HUES64 (cell line): ENCODE data around the gene ITSN1.

Experiments
- H3K27ac ChIP-seq: 2 replicates; pipeline ENCODE4 v1.7.0; 2013; ENCODE audit warnings: low read depth, low read length, inconsistent platforms
- H3K27me3 ChIP-seq: 2 replicates; pipeline ENCODE4 v1.6.1; 2013; ENCODE audit warnings: mild to moderate bottlenecking, low read length; ENCODE audit not compliant: insufficient read depth
- H3K36me3 ChIP-seq: 2 replicates; pipeline ENCODE4 v1.6.1; 2013; ENCODE audit warnings: mild to moderate bottlenecking, low read length; ENCODE audit not compliant: insufficient read depth
- H3K4me1 ChIP-seq: 2 replicates; pipeline ENCODE4 v1.6.1; 2013; ENCODE audit warnings: mild to moderate bottlenecking, low read length, moderate library complexity; ENCODE audit not compliant: insufficient read depth
- H3K4me3 ChIP-seq: 2 replicates; pipeline ENCODE4 v1.5.1; 2013; ENCODE audit warnings: mild to moderate bottlenecking, low read length, moderate library complexity
- H3K9ac ChIP-seq: 2 replicates; pipeline ENCODE4 v1.6.1; 2013; ENCODE audit warnings: mild to moderate bottlenecking, low read depth, low read length
- H3K9me3 ChIP-seq: 2 replicates; pipeline ENCODE4 v1.6.1; 2013; ENCODE audit warnings: low read depth, low read length; ENCODE audit not compliant: insufficient read depth
- WGBS: fragments of 150-250, 120-280 bp; methylation state at CpG from one replicate; pipeline ENCODE4 v1.1.7; 2013; ENCODE audit warnings: missing lambda C conversion rate; 5-methylcytosine and 5-hydroxymethylcytosine counted together

Gene ITSN1

GRCh38 chr21:33846141-33846540 lies 203.8 kb downstream of the ITSN1 start:
- H3K27ac ChIP-seq: no peak overlapping the region
- H3K4me1 ChIP-seq: no peaks in the 10 kb centered on the region
- 94% methylated on average over 3 of the region's 3 CpGs for WGBS
- no peaks in the 10 kb centered on the region for H3K9me3 ChIP-seq
- H3K27me3 ChIP-seq: no peaks in the 10 kb centered on the region
- H3K4me3 ChIP-seq: no peak overlapping the region
- no peaks in the 10 kb centered on the region for H3K36me3 ChIP-seq
- H3K9ac ChIP-seq: no peak overlapping the region

DNA sequence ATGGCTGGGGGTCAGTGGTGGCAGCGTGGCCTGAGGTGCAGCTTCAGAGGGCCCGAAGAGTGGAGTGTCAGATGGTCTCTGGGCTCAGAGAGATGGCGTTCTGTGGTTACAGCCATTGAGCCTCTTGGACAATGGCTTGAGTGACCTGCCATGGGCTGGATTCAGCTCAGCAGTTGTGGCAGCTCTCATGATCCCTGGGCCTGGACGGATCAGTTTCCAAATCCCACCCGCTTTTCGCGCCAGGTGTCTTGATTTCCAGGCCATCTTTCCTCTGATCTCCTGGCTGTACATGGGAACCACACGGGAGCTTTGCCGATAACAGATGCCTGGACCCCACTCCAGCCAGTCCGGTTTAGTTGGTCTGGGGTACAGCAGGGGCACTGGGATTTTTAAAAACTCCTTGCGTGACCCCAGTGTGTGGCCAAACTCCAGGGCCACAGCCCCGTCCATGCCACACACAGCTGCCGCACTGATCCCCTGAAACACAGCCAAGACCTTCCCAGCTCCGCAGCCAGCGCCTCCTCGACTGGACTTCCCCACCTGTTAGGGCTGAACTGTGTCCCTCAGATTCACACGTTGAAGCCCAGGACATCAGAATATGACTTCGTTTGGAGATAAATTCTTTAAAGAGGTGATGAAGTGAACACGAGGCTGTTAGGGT lies 205.4 kb downstream of the ITSN1 start:
- H3K27ac ChIP-seq: no peak overlapping the region
- 96% methylated on average over 19 of the region's 19 CpGs for WGBS
- no peak overlapping the region for H3K4me3 ChIP-seq
- H3K9ac ChIP-seq: no peak overlapping the region
- H3K9me3 ChIP-seq: no peaks in the 10 kb centered on the region
- no peaks in the 10 kb centered on the region for H3K4me1 ChIP-seq
- H3K36me3 ChIP-seq: no peaks in the 10 kb centered on the region
- H3K27me3 ChIP-seq: no peaks in the 10 kb centered on the region

DNA sequence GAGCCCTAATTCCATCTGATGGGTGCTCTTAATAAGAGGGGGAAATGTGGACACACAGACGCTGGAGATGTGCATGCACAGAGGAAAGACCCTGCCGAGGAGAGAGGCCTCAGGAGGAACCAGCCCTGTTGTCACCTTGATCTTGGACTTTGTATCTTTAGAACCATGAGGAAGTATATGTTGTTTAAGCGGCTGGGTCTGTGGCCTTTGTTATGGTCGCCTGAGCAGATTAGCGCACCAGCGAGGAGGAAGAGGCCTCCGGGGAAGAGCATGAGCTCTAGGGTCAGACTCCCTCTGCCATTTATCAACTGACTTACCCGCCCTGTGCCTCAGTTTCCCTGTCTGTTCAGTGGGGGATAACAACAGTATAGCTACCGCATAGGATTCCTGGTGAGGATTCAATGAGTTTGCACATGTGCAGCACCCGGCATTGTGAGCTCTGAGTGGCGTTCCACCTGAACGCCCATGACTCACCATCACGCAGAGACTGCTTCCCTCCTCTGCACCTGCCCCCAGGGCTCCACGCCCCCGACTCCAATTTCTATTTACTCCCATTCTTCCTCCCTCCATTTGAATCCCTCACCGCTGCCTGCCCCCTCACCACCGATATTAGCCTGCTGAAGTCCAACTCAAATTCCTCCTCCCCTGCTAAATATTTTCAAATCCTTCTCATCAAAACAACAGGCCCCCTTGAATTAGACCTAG lies 206.1 kb downstream of the ITSN1 start:
- no peaks in the 10 kb centered on the region for H3K4me1 ChIP-seq
- 89% methylated on average over 17 of the region's 17 CpGs for WGBS
- H3K9ac ChIP-seq: no peak overlapping the region
- no peak overlapping the region for H3K27ac ChIP-seq
- no peaks in the 10 kb centered on the region for H3K36me3 ChIP-seq
- H3K4me3 ChIP-seq: no peak overlapping the region
- no peaks in the 10 kb centered on the region for H3K9me3 ChIP-seq
- no peaks in the 10 kb centered on the region for H3K27me3 ChIP-seq

DNA sequence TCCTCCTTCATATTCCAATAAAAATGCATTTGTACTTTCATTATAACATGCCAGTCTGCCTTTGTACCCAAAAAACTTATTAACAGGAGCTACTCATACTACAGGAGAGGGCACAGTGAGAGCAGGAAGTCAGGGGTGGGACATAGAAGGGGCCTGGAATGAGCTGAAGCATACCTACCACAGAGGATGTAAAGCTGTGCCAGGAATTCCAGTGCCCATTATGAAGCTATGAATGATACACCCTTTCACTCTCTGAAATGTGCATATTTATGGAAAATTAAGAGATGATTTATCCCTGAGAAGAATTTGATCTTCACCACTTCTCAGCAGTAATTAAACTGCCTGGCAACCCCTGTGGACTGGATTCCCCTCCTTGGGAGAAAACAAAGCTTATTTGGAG lies 207.5 kb downstream of the ITSN1 start:
- Histone ChIP-seq H3K27ac (no peak overlapping the region), H3K9ac (no peak overlapping the region), H3K36me3 (no peaks in the 10 kb centered on the region), H3K4me3 (no peak overlapping the region), H3K4me1 (no peaks in the 10 kb centered on the region), H3K27me3 (no peaks in the 10 kb centered on the region), H3K9me3 (no peaks in the 10 kb centered on the region)

GRCh38 chr21:33850401-33850800 lies 208.1 kb downstream of the ITSN1 start:
- Histone ChIP-seq H3K9me3 (no peaks in the 10 kb centered on the region), H3K4me1 (no peaks in the 10 kb centered on the region), H3K27me3 (no peaks in the 10 kb centered on the region), H3K27ac (no peak overlapping the region), H3K36me3 (no peaks in the 10 kb centered on the region), H3K4me3 (no peak overlapping the region), H3K9ac (no peak overlapping the region)
- WGBS: 91% methylated on average over 11 of the region's 11 CpGs

GRCh38 chr21:33850985-33851384 lies 208.7 kb downstream of the ITSN1 start:
- Histone ChIP-seq H3K27me3 (no peaks in the 10 kb centered on the region), H3K27ac (no peak overlapping the region), H3K36me3 (no peaks in the 10 kb centered on the region), H3K9ac (no peak overlapping the region), H3K4me1 (no peaks in the 10 kb centered on the region), H3K4me3 (no peak overlapping the region), H3K9me3 (no peaks in the 10 kb centered on the region)
- WGBS: 91% methylated on average over 9 of the region's 9 CpGs

GRCh38 chr21:33852485-33852884 lies 210.2 kb downstream of the ITSN1 start:
- H3K36me3 ChIP-seq: no peaks in the 10 kb centered on the region
- H3K9ac ChIP-seq: no peak overlapping the region
- 88% methylated on average over 5 of the region's 6 CpGs for WGBS
- H3K4me1 ChIP-seq: no peaks in the 10 kb centered on the region
- no peak overlapping the region for H3K27ac ChIP-seq
- H3K27me3 ChIP-seq: no peaks in the 10 kb centered on the region
- no peak overlapping the region for H3K4me3 ChIP-seq
- H3K9me3 ChIP-seq: no peaks in the 10 kb centered on the region

DNA sequence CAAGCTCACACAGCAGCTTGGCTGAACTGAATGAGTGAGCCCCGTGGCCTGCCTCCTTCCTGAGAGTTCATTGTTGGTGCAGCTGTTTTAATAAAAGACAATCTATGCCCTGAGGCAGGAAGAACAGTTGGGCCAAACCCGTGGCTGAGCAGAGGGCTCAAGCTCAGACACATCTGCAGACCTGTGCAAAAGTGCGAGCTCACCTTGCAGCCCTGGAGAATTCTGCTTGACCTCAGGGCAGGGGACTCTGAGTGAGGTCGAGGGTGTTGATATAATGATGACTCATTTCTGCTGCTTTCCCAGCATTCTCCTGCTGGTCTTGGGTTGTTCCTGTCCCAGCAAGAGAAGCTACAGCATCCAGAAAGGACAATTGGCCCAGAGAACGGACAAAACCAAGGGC lies 212.3 kb downstream of the ITSN1 start:
- no peaks in the 10 kb centered on the region for H3K9me3 ChIP-seq
- no peaks in the 10 kb centered on the region for H3K36me3 ChIP-seq
- H3K27me3 ChIP-seq: no peaks in the 10 kb centered on the region
- H3K4me1 ChIP-seq: peaks cover 14% of the 10 kb centered on the region; the same call in 1 of the 2 replicates
- 81% methylated on average over 5 of the region's 5 CpGs for WGBS
- H3K4me3 ChIP-seq: no peak overlapping the region
- no peak overlapping the region for H3K27ac ChIP-seq
- no peak overlapping the region for H3K9ac ChIP-seq

- WGBS: 95% methylated on average over 6 of the region's 6 CpGs
- Histone ChIP-seq H3K27ac (no peak overlapping the region), H3K4me3 (no peak overlapping the region), H3K27me3 (no peaks in the 10 kb centered on the region), H3K36me3 (no peaks in the 10 kb centered on the region), H3K9ac (no peak overlapping the region), H3K4me1 (peaks cover 14% of the 10 kb centered on the region; the same call in 1 of the 2 replicates), H3K9me3 (no peaks in the 10 kb centered on the region)
Measured at GRCh38 chr21:33855190-33855589, 212.9 kb downstream of the ITSN1 start.

GRCh38 chr21:33856893-33857527 lies 214.7 kb downstream of the ITSN1 start:
- Histone ChIP-seq H3K9me3 (no peaks in the 10 kb centered on the region), H3K9ac (no peak overlapping the region), H3K27me3 (no peaks in the 10 kb centered on the region), H3K36me3 (no peaks in the 10 kb centered on the region), H3K4me1 (peaks cover 14% of the 10 kb centered on the region; the same call in 1 of the 2 replicates), H3K27ac (no peak overlapping the region), H3K4me3 (no peak overlapping the region)
- WGBS: 95% methylated on average over 17 of the region's 17 CpGs

DNA sequence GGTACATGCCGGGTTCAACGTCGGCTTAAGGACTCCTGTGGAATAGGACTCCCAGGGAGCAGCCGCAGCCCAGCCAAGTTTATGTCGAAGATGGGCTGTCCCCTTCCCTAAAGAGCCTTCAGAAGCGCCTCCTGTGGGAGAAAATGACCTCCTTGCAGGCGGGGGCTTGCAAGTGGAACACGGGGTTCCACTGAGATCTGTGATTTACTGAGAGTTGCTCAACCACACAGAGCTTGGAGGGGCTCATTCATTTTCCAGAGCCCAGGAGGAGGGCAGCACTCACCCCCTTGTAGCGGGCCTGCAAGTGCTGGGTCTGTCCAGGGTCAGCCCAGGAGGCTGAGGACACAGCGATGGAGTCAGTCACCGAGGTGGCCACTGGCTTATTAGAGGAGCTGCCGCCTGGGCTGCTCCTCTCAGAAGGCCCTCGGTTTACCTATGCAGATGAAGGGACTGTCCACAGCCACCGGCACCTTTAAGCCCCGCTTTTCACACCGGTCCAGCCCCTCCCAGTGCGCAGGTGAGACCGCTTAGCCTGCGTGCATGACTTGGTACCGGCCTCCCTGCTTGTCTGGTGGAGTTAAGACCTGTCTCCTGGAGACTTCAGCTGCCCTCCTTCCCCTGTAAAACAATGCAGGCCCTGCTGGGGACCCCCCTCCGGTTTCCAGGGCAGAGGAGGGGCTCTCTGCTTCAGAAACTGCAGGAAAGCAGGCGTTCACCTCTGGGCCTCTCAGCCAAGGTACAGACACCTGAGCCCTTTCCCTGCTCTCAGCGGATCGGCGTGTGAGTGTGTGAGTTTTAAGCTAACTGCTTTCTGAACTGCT lies 215.8 kb downstream of the ITSN1 start:
- no peaks in the 10 kb centered on the region for H3K9me3 ChIP-seq
- no peaks in the 10 kb centered on the region for H3K27me3 ChIP-seq
- no peak overlapping the region for H3K9ac ChIP-seq
- H3K36me3 ChIP-seq: no peaks in the 10 kb centered on the region
- peaks cover 14% of the 10 kb centered on the region; the same call in 1 of the 2 replicates for H3K4me1 ChIP-seq
- 68% methylated on average over 25 of the region's 25 CpGs for WGBS
- no peak overlapping the region for H3K4me3 ChIP-seq
- no peak overlapping the region for H3K27ac ChIP-seq
